ENCODE results near the gene CHRNB4.
"Not testable (repeated sequence)": the region's sequence is repeated elsewhere in the genome, so short reads cannot be mapped to it uniquely, and the experiment has no call there.

Gene CHRNB4, protein sequence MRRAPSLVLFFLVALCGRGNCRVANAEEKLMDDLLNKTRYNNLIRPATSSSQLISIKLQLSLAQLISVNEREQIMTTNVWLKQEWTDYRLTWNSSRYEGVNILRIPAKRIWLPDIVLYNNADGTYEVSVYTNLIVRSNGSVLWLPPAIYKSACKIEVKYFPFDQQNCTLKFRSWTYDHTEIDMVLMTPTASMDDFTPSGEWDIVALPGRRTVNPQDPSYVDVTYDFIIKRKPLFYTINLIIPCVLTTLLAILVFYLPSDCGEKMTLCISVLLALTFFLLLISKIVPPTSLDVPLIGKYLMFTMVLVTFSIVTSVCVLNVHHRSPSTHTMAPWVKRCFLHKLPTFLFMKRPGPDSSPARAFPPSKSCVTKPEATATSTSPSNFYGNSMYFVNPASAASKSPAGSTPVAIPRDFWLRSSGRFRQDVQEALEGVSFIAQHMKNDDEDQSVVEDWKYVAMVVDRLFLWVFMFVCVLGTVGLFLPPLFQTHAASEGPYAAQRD

DNA sequence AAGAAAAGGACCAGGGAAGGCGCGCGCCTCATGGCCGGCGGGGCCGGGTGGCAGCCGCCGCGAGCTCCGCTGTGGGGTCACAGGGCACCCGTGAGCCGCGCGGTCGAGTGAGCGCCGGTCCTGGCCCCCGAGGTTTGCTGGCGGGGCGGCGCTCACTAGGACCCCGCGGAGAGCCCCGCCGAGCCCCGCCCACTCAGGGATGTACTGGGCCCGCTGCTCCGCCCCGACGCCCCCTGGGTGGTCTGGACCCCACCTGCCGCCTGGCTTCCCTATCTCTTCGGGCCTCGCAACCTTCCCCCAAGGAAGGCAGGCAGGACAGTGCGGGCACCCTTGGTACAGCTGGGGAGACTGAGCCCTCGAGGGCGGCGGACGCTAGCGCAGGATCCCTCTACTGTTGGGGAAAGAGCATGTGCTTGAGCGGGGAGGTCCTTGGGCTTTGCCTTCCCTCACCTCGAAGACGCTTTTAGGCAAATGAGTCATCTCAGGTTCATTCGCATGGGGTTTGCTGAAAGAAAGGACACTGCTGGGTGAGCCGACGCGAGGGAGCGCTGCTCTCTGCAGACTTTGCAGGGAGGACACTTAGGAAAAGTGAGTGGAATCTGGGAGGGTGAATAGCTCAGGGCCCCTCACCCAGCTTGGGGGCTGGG lies at the start of gene CHRNB4:
CHRNB4 (minus strand) TSS at position 109 of the 647 bp plus-strand sequence; CDS start at position 32, 77 bp downstream.
- no peak for DNase-seq (ENCODE audit: low read depth in 2 of 2)

DNA sequence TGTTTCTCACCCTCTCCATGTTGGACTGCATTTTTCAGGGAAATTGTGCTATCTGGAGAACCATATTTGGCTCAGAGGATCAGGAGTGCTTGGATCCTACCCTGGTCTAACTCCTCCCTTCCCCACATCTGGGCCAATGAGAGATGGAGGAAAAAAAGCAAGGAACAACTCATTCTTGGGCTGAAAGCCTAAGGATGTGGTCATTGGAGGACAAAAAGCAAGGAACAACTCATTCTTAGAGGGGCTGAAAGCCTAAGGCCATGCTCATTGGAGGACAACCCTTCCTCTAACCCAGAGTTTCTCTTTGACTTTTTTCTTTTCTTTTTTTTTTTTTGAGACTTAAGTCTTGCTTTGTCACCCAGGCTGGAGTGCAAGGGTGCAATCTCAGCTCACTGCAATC lies 48.6 kb upstream of the CHRNB4 start:
- no peak for DNase-seq (ENCODE audit: low read depth in 2 of 2)

DNA sequence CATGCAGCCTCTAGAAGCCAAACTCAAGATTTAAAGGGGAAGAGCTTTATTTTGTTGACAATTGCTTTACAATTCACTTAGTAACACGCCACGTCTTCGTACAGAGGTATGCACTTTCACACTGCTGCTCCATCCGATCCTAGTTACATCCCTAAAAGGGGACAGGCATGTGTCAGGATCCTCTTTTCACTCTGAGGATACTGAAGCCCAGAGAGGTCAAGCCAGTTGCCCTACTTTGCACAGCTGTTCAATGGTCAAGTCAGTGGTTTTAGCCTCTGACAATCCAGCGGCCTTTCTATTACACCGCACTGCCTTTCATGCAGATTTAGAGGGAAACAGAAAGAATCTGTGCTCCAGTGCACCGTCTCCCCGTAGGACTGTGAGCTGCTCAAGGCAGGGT lies 44.9 kb upstream of the CHRNB4 start:
- DNase-seq (ENCODE audit: low read depth in 2 of 2): no peak

DNA sequence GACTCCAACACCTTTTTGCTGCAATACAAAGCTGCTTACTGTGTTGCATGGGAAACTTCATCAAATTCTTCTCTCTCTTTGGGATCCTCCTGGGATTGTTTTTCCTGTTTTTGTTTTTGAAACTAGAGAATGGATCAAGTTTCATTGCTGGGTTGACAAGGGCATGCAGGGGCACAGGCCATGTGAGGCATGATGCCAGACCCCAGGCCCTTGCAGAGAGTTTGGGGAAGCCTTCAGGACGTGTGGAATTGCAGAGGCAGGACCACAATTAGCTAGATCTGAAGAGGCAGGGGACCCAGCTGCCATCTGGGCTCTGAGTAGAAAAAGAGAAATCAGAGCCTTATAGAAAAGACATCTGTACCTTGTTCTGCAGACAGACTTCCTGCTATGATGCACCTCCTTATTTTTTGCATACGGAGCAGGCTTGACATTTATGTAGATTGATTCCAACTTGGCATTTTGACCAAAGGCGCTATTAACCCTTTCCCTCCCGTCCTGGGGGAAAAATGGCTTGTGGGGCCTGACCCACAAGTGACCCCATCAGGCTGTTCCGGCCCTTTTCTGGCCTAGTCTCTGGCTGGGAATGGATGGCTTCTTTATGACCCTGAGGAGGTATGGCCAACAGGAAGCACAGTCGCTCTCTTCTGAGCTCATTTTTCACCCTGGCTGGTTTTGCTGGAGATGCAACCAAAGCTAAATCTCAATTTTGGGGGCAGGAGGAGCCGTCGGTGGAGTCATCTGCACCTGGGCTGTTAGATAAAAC lies 44.3 kb upstream of the CHRNB4 start:
- DNase-seq (ENCODE audit: low read depth in 2 of 2): no peak

DNA sequence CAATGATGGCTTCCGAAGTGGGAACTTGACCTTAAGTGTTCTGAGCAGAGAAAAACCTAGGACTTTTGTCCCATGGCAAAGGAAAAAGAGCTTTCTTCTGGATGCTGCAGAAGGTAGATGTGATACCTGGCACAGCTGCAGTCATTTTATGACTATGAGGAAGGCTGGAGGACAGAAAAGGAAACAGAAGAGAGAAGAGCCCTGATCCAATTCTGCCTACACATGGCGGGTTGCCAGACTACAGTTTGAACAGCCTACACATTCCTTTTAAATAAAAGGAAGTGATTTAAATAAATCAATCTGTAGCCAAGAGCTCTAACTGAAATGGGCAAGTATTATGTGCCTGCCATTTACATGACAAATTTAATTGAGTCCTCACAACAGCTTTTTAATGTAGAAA lies 43.6 kb upstream of the CHRNB4 start:
- no peak for DNase-seq (ENCODE audit: low read depth in 2 of 2)

DNA sequence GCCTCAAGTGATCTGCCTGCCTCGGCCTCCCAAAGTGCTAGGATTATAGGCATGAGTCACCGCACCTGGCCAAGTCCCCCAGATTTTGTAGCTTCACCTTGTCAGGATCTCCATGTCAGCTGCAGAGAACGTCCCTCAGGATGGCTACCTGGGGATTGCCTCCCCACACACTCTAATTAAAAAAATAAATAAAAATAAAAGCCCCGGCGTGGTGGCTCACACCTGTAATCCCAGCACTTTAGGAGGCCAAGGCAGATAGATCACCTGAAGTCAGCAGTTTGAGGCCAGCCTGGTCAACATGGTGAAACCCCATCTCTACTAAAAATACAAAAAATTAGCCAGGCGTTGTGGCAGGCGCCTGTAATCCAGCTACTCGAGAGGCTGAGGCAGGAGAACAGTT lies 42.6 kb upstream of the CHRNB4 start:
- DNase-seq (ENCODE audit: low read depth in 2 of 2): not testable (repeated sequence)

DNA sequence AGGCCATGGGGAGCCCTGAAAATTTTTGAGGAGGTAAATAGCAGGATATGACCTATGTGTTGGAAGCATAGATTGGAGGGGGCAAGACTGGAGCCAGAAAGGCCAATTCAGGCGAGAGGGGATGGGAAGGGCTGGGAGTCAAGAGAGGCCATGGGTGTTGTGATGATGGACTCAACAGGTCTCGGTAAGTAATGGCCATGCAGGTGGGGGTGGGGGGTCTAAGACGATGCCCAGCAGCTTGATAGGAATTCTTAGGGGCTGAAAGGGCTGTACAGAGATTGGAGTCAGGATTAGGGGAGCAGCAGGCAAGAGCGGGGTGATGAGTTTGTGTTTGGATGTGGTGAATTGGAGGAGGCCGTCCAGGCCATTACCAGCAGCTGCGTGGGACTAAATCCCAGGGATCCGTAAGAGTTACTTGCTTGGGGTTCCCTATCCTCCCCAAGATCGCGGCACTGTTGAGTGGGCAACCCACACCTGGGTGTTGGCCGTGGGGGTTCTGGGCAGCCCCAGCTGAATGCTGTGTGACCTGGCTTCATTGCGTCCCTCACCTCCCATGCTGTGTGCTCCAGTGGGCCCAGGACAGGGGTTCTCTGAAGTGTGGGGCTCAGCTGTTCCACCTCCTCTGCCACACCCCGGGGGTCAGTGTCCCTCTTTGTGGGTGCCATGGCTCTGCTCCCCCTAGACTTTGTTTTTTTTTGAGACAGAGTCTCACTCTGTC lies 41.8 kb upstream of the CHRNB4 start:
- DNase-seq (ENCODE audit: low read depth in 2 of 2): no peak

DNA sequence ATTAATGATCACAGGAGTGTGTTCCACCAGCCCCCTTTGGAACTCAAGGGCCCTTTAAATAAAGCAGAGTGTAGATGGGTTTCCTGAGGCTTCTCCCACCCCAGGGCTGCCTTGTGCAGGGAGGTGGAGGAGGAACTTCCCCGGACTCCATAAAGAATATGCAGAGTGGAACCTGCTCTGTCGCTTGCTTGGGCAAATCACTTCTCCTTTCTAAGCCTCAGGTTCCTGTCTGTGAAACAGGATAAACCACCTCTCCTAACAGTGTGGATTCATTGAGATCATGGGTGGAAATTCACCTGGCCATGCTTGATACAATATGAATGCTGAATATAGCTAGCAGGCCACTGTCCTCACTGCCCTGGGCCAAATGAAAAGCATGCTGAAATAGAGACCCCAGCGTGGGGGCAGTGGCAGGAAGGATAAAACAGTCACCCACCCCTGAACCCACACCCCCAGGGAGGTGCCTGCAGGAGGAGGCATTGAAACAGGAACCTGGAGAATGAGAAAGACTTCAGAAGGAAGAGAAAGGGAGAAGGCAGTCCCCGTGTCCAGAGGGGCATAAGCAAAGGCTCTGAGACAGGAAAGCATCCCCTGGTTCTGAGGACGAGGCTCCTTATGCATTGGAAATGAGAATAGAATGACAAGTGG lies 41.1 kb upstream of the CHRNB4 start:
- no peak for DNase-seq (ENCODE audit: low read depth in 2 of 2)

DNA sequence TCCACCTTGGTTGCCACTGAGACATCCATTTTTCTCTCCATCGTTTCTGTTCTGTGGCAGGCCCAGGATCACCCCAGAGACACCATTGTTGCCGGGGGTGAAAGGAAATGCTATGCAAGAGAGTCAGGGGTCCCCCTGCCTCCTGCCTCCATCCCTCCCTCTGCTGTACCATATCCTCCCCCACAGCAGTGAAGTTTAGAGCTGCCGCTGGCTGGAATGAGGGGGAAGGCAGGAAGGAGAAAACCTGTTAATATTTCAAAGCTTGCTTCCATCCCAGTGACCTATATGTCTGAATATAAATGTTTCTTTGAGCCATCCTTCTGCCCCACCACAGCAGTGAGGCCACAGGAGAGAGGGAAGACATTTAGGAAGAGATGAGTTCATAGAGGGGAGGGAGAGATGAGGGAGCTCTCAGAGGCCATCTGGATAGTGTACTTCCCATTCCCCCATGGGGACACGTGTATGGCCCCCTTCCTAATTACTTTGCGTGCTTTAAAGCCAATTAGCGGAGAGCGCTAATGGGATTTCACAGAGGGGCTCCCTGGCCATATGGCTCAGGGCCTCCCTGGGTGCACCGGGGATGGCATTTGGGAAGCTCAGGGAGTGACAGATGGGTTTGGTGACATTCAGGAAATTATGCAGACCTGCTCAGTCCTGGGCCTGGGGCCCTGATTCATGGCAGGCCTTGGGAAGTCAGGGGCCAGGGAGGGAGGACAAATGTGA lies 40.4 kb upstream of the CHRNB4 start:
- DNase-seq (ENCODE audit: low read depth in 2 of 2): no peak

DNA sequence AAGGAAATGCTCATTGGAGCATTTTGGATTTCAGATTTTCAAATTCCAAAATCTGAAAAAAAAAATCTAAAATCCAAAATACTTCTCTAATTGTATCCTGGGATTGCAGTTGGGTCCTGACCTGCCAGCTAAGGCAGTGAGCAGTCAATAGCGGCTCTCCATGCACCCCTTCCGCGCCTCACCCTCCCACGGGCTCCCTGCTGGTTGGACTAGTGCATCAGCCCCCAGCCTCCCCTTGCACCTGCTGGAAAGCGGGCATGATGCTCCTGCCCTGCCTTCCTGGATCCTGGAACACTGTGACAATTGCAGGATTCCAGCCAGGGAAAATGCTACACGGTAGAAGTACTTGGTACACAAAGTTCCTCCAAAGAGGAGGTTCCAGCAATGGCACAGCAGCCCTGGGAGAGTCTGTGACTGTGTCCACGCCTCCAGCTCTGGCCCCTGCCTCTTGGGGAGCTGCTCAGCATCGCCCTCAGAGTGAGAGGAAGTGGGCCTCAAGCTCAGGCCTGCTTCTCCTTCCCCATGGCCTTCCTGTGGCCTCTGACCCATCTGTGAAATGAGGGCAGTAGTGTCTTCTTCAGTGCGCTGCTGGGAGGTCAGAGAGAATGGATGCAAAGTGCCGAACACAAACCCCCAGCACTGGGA lies 39.5 kb upstream of the CHRNB4 start:
- DNase-seq (ENCODE audit: low read depth in 2 of 2): no peak

DNA sequence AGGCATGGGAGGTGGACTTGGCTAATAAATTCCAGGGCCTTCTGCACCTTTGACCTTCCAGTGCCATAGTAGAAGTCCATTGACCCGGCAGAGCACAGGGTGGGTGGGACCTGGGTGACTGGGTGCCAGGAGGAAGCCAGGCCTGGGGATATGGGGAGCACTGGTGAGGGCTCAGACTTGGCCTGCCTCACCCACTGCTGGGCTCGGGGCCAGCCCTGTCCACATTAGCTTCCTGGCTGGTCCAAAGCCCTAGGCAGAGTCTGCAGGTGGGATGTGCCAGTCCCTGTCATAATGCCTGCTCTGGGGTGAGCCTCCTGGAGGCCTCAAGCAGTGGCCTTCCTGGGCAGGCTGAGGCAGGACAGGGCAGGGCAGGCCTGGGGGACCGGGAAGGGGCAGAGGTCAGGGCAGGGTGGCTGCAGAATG lies 38.1 kb upstream of the CHRNB4 start:
- DNase-seq (ENCODE audit: low read depth in 2 of 2): no peak

DNA sequence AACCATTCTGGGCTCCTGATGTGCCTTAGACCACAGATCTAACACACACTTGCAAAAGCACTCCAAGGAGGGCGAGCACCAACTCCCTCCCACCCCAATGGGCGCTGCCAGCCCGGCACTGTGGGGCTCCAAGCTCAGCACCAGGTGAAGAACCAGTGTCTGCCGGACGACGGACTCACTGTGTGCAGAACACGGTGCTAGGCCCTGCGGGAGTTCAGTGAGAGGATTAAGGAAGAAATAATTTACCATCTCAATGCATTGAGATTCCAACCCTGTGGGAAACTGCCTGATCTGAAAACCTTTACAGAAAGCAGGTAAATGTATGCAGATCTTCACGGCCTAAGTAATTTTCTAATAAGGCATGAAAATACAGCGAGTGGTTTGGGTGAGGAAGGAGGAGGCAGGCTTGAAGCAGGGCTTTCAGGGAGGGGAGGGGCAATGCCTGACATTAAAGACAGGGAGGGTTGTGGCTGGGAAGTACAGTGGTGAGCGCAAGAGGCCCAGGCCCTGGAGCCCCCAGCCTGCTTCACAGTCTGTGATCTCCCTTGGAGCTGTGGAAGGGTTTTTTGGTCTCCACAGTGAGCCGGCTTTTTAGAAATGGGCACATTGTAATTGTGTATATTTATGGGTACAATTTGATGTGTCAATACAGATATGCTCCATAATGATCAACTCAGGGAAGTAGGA lies 35.6 kb upstream of the CHRNB4 start:
- no peak for DNase-seq (ENCODE audit: low read depth in 2 of 2)

DNA sequence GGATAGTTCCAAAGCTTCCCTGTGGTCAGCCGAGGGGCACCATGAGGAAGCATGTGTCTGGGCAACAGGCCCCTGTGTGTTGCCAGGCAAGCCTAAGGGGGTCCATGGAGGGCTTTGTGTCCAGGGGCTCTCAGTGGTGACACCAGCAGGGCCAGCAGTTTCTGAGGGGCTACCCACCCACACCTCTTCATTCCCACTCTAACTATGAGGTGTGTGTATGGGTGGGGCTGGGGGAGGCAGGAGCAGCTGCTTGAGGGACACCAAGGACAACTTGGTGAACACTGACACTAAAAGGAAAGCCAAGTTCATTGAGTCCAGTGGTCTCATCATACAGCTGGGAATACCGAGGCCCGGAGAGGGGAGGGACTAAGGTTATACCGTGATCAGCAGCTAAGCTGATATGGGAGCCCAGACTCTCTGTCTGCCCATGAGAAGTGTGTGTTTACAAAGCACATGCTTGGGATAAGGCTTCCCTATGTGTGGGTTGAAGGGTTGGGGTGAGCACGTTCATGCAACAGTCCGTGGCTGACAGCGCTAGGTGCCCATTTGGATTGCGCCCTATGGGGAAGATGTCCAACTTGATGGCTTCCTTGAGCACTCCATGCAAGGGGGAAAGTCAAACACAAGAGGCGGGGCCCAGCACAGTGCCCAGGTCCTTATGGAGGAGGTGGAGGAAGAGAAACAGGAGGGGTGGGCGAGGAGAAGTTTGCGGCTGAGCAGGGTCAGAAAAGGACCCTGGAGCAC lies 34.8 kb upstream of the CHRNB4 start:
- DNase-seq (ENCODE audit: low read depth in 2 of 2): no peak

DNA sequence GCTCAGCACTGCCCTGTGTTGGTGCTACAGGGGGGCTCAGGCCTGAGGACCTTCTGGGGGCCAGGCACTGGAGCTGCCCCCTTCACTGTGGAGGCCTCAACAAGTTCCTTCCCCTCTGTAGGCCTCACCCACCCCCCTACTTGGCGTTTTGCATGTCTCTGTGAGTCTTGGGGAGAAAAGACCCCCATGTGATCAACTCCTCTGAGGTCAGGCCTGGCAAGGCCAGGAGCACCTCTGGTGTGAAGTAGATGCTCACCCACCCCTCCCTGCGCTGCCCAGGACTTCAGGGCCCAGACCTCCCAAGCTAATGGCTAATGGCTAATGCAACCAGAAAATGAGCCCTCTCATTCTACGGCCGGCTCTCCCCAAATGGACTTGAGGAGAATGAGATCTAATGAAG lies 34.2 kb upstream of the CHRNB4 start:
- DNase-seq (ENCODE audit: low read depth in 2 of 2): no peak

DNA sequence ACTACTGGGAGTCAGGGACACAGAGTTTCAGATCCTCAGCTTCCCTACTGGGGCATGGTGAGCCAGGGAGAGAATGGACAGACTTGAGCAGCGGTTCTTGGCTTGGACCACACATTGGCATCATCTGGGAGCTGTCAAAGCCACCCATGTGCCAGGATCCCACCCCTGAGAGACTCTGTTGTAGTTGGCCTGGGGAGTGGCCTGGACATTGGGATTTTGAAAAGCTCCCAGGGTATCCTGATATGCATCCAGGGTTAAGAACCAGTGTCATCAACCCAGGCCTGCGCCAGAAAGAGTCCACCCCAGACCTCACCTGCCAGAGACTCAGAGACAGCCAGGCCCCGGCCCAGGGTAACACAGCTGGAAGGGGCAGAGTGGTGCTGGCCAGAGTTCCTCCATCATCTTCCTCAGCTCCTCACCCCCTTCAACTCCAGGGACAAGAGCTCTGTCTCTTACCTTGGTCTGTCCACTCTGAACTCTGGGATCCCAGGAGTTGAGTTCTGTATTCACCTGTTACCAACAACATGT lies 33.0 kb upstream of the CHRNB4 start:
- DNase-seq (ENCODE audit: low read depth in 2 of 2): no peak

DNA sequence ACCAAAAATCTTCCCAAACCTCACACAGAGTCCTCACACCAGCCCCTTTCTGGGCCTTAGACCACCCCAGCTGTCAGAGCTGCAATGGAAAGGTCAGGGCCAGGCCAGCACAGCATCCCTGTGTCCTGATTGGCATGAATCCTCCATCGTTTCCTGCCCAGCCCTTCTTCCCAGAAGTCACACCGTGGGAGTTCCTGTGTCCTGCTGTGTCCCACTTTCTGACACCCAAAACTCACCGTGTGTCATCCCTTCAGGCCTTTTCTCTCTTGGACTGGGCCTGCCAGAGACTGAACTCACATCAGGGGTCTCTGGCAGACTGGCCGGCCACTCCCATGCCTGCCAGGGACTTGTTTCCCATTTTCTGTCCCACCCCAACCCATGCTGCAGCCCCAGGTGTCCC lies 32.5 kb upstream of the CHRNB4 start:
- DNase-seq (ENCODE audit: low read depth in 2 of 2): no peak

DNA sequence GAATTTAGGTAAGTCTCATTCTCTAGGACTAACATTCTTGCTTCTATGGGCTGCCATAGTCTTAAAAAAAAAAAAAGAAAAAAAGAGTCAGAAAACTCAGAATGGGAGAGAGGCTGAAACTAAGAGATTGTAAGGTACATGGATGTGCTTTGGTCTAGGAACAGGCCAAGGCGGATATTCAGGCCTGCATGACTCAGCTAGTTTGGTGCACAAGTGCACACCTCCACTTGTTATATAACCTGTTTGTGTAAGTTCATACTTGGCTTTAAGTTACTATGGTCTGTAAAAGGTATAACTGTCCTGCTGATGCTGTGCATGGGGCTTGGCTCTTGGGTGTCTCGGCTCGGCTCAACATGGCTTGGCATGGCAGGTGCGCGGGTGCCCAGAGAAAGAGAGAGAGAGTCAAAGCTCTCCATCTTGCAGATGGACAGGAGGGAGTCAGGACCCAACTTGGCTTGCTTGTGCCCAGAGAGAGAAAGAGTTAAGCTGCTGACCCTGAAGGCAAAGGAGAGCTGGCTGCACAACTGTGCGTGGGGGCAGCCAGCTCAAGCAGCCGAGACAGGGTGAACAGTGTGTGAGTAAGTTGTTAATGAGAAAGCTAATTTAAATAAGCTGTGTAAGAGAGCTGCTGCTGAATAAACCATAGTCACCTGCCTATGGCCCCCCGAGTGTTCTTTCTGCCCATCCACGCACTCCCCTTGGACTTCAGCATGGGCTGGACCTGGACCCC lies 31.4 kb upstream of the CHRNB4 start:
- no peak for DNase-seq (ENCODE audit: low read depth in 2 of 2)

All from stimulated activated CD8-positive, alpha-beta memory T cell treated with anti-CD3 and anti-CD28 coated beads, Interleukin-2, amount 100 ng/mL, for 1 hour (primary cell).